Activated CD4-positive, alpha-beta memory T cell treated with anti-CD3 and anti-CD28 coated beads for 36 hours (primary cell): Measurements from ENCODE around the gene EID1. TPM values are rescaled to one million over a fixed set of nuclear protein-coding genes. Genes with fewer than 3 reads are reported as not detected.

ENCODE experiments used
- CTCF ChIA-PET: fragments of 350-600 bp; sonication (Branson Sonifier 250); formaldehyde crosslinking; loops from one replicate; lab custom pipeline; 2021; ENCODE audit warnings: antibody characterized with exemption, inconsistent platforms; lab: Charles Lee
- POLR2A ChIA-PET: fragments of 350-600 bp; sonication (Branson Sonifier 250); formaldehyde crosslinking; loops from one replicate; lab custom pipeline; 2021; ENCODE audit warnings: antibody characterized with exemption; lab: Charles Lee
- DNase-seq: peaks from one replicate; pipeline ENCODE4 v3.0.0-alpha.2; 2020
- H3K27ac Mint-ChIP-seq: one replicate; pipeline ENCODE4 v1.8.0; 2021; ENCODE audit warnings: mixed read lengths
- H3K27me3 Mint-ChIP-seq: one replicate; pipeline ENCODE4 v1.8.0; 2021; ENCODE audit warnings: mixed read lengths
- H3K36me3 Mint-ChIP-seq: one replicate; pipeline ENCODE4 v1.8.0; 2021; ENCODE audit warnings: mixed read lengths
- H3K4me1 Mint-ChIP-seq: one replicate; pipeline ENCODE4 v1.8.0; 2021; ENCODE audit warnings: low read depth, mixed read lengths
- H3K4me3 Mint-ChIP-seq: one replicate; pipeline ENCODE4 v1.8.0; 2021; ENCODE audit warnings: mild to moderate bottlenecking, mixed read lengths
- H3K9me3 Mint-ChIP-seq: one replicate; pipeline ENCODE4 v1.8.0; 2021; ENCODE audit warnings: mixed read lengths
- intact Hi-C: fragments of 100-400 bp; cut with micrococcal nuclease; formaldehyde crosslinking; loops from one replicate; pipeline ENCODE4 v1.15.1; 2023
- total RNA-seq, 2 experiments: library from RNA; stranded (reverse); gene quantifications; one replicate each; pipeline ENCODE4 v1.2.3, GENCODE V29; 2021

Gene EID1
- total RNA-seq, 2 experiments from 2014 or later = 88.3 to 90.0 TPM

DNA sequence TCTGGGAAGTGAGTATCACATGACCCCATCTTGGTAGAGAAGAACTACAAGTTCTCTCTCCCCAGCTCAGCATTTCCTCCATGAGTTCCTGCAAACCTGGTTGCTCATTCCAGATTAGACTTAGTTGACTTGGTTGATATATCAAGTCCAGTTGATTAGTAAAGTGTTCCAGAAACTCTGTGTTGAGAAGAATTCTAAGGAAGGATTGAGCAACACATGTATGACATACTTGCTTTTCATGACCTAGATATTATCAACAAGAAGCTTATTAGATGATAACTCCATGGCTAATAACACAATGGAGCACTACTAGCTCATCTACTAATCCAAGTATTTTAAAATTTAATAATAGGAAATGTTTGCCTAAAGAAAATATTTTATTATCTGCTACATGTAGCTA is 6.4 kb upstream of the EID1 start:
- Mint-ChIP-seq H3K9me3 (no peaks in the 10 kb centered on the region), H3K4me3 (no peak overlapping the region), H3K27ac (no peak overlapping the region), H3K27me3 (peaks cover 24% of the 10 kb centered on the region), H3K36me3 (no peaks in the 10 kb centered on the region), H3K4me1 (peaks cover 4% of the 10 kb centered on the region)
- CTCF ChIA-PET = interaction anchor here (2.7 kb wide), 1 partner anchor 9 kb away, joined by 9 read pairs; no protein-coding TSS in a partner anchor
- POLR2A ChIA-PET = no interaction called here
- intact Hi-C loops = loop anchor here (10.0 kb wide), 1 partner anchor 1193 kb away; no protein-coding TSS in a partner anchor
- no peak for DNase-seq

DNA sequence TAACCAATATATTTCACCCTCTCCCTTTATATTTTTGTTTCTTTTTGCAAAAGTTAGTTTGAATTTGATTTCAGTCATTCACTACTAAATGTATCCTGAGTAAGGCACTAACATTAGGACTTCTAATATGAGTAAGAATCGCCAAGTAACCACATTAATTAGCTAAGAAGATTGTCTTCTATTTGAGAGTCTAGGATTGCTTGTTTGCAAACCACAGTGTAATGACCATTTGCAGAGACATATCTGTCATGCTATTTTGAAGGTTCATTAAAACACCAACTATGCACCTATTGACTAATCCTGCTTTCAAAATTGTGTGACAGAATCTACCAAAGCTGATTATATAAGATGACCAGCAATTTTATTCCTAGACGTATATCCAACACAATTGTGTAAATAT is 5.3 kb upstream of the EID1 start:
- no peak overlapping the region for H3K4me3 Mint-ChIP-seq
- ChIA-PET CTCF (interaction anchor here (2.7 kb wide), 1 partner anchor 10 kb away, joined by 9 read pairs; no protein-coding TSS in a partner anchor), POLR2A (no interaction called here)
- peaks cover 24% of the 10 kb centered on the region for H3K27me3 Mint-ChIP-seq
- peaks cover 10% of the 10 kb centered on the region for H3K4me1 Mint-ChIP-seq
- H3K36me3 Mint-ChIP-seq = no peaks in the 10 kb centered on the region
- H3K27ac Mint-ChIP-seq = no peak overlapping the region
- H3K9me3 Mint-ChIP-seq = no peaks in the 10 kb centered on the region
- no peak for DNase-seq
- intact Hi-C loops = loop anchor here (10.0 kb wide), 1 partner anchor 1192 kb away; no protein-coding TSS in a partner anchor

DNA sequence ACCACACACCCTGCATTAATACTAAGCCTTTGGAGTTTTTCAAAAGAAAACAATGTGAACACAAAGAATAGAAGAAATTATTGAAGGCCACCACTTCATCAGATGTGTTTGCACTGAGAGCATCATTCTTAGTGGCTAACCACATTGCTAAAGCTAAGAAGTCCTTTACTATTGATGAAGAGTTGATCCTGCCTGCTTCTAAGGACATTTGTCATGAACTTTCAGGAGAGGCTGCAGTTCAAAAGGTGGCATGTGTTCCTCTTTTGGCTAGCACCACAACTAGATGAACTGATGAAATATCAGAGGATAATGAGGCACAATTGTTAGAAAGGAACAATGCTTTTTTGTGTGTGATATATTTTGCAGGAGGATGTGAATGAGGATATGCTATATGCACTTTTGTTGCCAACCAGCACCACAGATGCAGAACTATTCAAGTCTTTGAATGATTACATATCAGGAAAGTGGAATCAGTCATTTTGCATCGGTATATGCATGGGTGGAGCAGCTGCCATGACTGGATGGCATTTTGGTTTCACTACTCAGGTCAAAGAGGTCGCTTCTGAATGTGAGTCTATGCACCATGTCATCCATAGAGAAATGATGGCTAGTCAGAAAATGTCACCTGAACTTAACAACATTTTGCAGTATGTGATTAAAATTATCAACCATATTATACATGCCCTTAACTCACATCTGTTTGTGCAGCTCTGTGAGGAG is 2.5 kb upstream of the EID1 start:
- no peak overlapping the region for H3K27ac Mint-ChIP-seq
- intact Hi-C loops = loop anchor here (5.0 to 10.0 kb wide), 4 partner anchors 67 to 1262 kb away; partner anchors contain the start of gene DUT

DNA sequence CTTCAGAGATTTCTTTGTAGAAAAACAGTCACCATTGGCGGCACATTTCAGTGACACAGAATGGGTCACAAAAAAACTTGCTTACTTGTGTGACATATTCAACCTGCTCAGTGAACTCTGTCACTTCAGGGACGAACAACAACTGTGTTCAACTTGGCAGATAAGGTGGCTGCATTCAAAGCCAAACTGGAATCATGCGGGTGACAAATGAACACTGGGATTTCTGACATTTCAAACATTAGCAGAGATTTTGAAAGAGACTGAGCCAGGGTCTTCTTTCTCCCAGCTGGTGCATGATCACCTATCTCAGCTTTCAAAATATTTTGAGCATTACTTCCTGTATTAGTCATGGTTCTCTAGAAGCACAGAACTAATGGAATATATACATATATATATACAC is 1.9 kb upstream of the EID1 start:
- peaks cover 20% of the 10 kb centered on the region for H3K27me3 Mint-ChIP-seq
- DNase-seq = no peak
- H3K4me1 Mint-ChIP-seq = peaks cover 34% of the 10 kb centered on the region
- no peaks in the 10 kb centered on the region for H3K9me3 Mint-ChIP-seq
- ChIA-PET POLR2A (no interaction called here), CTCF (interaction anchor here (1.3 to 1.5 kb wide), 2 partner anchors 100 to 269 kb away, joined by 3 to 4 read pairs; no protein-coding TSS in a partner anchor)
- H3K36me3 Mint-ChIP-seq = peaks cover 17% of the 10 kb centered on the region
- intact Hi-C loops = loop anchor here (5.0 to 10.0 kb wide), 4 partner anchors 66 to 1261 kb away; partner anchors contain the start of gene DUT
- no peak overlapping the region for H3K27ac Mint-ChIP-seq
- H3K4me3 Mint-ChIP-seq = no peak overlapping the region

More for the DNA sequence above, 2.5 kb upstream of the EID1 start:
- peaks cover 20% of the 10 kb centered on the region for H3K27me3 Mint-ChIP-seq
- POLR2A ChIA-PET = no interaction called here
- no peak overlapping the region for H3K4me3 Mint-ChIP-seq
- peak; percentile 32 for DNase-seq
- no peaks in the 10 kb centered on the region for H3K9me3 Mint-ChIP-seq
- H3K4me1 Mint-ChIP-seq = peaks cover 30% of the 10 kb centered on the region
- H3K36me3 Mint-ChIP-seq = peaks cover 17% of the 10 kb centered on the region
- CTCF ChIA-PET = interaction anchor here (0.8 to 1.5 kb wide), 3 partner anchors 100 to 270 kb away, joined by 3 to 4 read pairs (median 4); no protein-coding TSS in a partner anchor

DNA sequence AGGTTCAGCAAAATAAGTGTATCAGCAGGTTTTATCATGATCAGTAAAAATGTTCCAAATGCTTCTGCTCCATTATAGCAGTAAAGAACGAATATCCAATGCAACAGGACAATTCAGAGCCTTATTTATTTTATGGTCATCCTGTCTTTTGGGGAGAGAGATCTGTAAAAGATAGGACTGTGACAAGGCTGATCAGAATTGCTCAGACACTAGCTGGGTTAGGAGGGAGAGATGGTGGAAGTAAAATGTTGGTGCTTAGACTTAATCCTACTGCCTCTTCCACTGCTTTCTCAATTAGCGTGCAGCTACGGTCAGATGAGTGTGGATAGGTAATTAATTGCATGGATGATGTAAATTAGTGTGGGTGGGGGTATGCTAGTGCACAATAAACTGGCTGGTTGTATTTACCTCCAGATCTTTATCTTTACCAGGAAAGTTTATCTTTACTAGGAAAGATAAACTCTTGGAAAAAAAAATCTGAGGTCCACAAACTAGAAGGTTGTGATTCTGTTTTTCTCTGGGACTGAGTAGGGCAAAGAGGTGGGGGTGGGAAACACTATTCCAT is 2.2 kb downstream of the EID1 start:
- Mint-ChIP-seq H3K9me3 (no peaks in the 10 kb centered on the region), H3K4me1 (peaks cover 44% of the 10 kb centered on the region), H3K36me3 (peaks cover 17% of the 10 kb centered on the region), H3K27me3 (peaks cover 3% of the 10 kb centered on the region), H3K4me3 (peak overlapping the region; percentile 33), H3K27ac (no peak overlapping the region)
- ChIA-PET CTCF (interaction anchor here (0.7 to 2.0 kb wide), 4 partner anchors 19 to 541 kb away, joined by 3 to 11 read pairs (median 3); no protein-coding TSS in a partner anchor), POLR2A (interaction anchor here (1.2 to 1.5 kb wide), 2 partner anchors 60 to 290 kb away, joined by 3 read pairs; partner anchors contain the start of gene GALK2)
- intact Hi-C loops = no loop called here
- no peak for DNase-seq

DNA sequence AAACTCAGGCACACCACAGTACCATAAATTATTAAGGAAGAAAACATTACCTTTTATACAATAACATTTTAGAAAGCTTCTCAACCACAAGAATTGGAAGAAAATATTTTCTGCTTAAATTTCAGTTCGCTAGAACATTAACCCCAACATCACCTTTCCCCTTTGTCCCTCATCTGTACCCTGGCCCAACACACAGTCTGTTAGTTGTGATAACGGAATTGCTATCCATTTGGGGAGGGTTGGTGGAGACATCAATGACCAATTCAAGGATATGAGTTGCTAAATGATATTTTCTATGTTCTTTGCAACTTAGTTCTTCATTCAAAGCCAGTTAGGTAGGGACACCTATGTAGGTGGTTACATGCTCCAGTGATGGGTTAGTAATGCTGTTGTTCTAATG is 5.8 kb downstream of the EID1 start:
- ChIA-PET POLR2A (no interaction called here), CTCF (no interaction called here)
- H3K36me3 Mint-ChIP-seq = peaks cover 8% of the 10 kb centered on the region
- H3K9me3 Mint-ChIP-seq = no peaks in the 10 kb centered on the region
- intact Hi-C loops = no loop called here
- H3K4me3 Mint-ChIP-seq = no peak overlapping the region
- peaks cover 38% of the 10 kb centered on the region for H3K4me1 Mint-ChIP-seq
- peaks cover 5% of the 10 kb centered on the region for H3K27me3 Mint-ChIP-seq
- H3K27ac Mint-ChIP-seq = no peak overlapping the region
- no peak for DNase-seq

DNA sequence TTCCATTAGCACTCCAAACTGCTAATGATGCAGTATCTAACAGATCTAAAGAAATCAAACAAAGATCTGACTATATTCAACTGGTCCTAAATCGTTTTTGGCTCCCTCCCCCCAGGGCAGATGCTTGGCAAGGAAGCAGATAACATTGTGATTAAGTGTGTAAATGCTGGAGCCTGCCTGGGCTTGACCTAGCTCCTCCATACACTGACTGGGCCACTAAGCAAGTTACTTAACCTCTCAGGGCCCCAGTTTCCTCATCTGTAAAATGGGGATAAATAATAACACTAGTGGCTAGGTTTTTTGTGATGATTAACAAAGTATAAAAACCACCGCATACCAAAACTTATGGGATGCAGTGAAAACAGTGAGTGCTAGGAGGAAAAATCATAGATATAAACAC is 9.2 kb downstream of the EID1 start:
- intact Hi-C loops = no loop called here
- ChIA-PET POLR2A (interaction anchor here (2.3 kb wide), 1 partner anchor 9 kb away, joined by 5 read pairs; the partner anchor contains the start of gene EID1), CTCF (no interaction called here)
- Mint-ChIP-seq H3K4me3 (no peak overlapping the region), H3K27me3 (peaks cover 17% of the 10 kb centered on the region), H3K9me3 (no peaks in the 10 kb centered on the region), H3K36me3 (no peaks in the 10 kb centered on the region), H3K27ac (no peak overlapping the region), H3K4me1 (peaks cover 18% of the 10 kb centered on the region)
- DNase-seq = no peak

DNA sequence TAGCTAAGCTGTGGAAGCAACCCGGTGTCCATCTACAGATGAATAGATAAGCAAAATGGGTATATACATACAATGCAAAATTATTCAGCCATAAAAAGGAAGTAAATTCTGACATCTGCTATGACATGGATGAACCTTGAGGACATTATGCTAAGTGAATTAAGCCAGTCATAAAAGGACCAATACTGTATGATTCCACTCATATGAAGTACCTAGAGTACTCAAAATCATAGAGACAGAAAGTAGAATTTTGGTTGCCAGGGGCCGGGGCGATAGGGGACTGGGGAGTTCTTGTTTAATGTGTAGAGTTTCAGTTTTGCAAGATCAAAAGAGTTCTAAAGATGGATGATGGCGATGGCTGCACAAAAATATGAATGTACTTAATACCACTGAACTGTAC is 10.3 kb downstream of the EID1 start:
- CTCF ChIA-PET = interaction anchor here (1.9 kb wide), 1 partner anchor 87 kb away, joined by 8 read pairs; no protein-coding TSS in a partner anchor
- H3K4me1 Mint-ChIP-seq = peaks cover 12% of the 10 kb centered on the region

DNA sequence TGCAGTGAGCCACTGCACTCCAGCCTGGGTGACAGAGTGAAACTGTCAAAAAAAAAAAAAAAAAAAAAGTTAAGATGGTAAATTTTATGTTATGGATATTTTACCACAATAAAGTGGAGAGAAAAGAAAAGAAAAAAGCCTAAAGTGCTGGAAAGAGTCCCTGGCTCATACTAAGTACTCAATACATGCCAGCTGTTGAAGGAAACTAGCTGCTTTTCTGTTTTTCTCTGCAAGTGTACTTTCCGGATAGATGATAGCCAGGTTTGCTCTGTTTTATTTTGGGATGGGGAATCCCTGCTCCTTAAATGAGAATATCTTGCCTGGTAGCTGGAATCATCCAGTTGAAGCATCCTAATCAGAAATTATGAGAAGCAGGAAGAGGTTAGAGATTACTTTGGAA is 10.9 kb downstream of the EID1 start:
- ChIA-PET POLR2A (interaction anchor here (2.3 kb wide), 1 partner anchor 11 kb away, joined by 5 read pairs; the partner anchor contains the start of gene EID1), CTCF (interaction anchor here (1.9 kb wide), 1 partner anchor 87 kb away, joined by 8 read pairs; no protein-coding TSS in a partner anchor)
- no peak for DNase-seq
- Mint-ChIP-seq H3K4me1 (peaks cover 12% of the 10 kb centered on the region), H3K27me3 (peaks cover 19% of the 10 kb centered on the region), H3K36me3 (no peaks in the 10 kb centered on the region), H3K4me3 (no peak overlapping the region), H3K27ac (no peak overlapping the region), H3K9me3 (no peaks in the 10 kb centered on the region)
- intact Hi-C loops = loop anchor here (1.0 kb wide), 1 partner anchor 36 kb away; no protein-coding TSS in a partner anchor

More for the DNA sequence above, 10.3 kb downstream of the EID1 start:
- peak; percentile 71 for DNase-seq
- no peak overlapping the region for H3K27ac Mint-ChIP-seq
- intact Hi-C loops = loop anchor here (1.0 kb wide), 1 partner anchor 37 kb away; no protein-coding TSS in a partner anchor
- no peaks in the 10 kb centered on the region for H3K36me3 Mint-ChIP-seq
- peaks cover 19% of the 10 kb centered on the region for H3K27me3 Mint-ChIP-seq
- H3K9me3 Mint-ChIP-seq = no peaks in the 10 kb centered on the region
- POLR2A ChIA-PET = interaction anchor here (2.3 kb wide), 1 partner anchor 10 kb away, joined by 5 read pairs; the partner anchor contains the start of gene EID1
- no peak overlapping the region for H3K4me3 Mint-ChIP-seq

DNA sequence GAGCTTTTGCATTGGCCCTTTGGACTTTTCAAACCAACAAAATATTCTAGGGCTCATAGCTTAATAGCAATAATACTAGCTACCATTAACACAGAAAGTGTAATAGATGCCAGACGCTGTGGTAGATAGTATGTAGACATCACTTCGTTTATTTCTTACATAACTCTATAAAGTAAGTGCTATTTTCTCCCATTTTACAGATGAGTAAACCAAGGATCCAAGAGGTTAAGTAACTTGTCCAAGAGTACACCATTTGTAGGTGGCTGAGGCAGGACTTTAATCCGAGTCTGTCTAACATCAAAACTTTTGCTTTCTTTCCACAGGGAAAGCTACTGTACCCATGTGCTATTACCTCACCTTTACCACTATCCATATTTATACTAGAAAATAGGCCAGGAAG is 12.0 kb downstream of the EID1 start:
- peaks cover 19% of the 10 kb centered on the region for H3K27me3 Mint-ChIP-seq
- CTCF ChIA-PET = interaction anchor here (1.6 to 2.5 kb wide), 2 partner anchors 12 to 28 kb away, joined by 4 to 7 read pairs; partner anchors contain the start of gene EID1
- H3K9me3 Mint-ChIP-seq = no peaks in the 10 kb centered on the region
- H3K36me3 Mint-ChIP-seq = no peaks in the 10 kb centered on the region
- H3K27ac Mint-ChIP-seq = no peak overlapping the region
- intact Hi-C loops = no loop called here
- no peak for DNase-seq
- peaks cover 12% of the 10 kb centered on the region for H3K4me1 Mint-ChIP-seq
- POLR2A ChIA-PET = interaction anchor here (0.8 kb wide), 1 partner anchor 12 kb away, joined by 3 read pairs; the partner anchor contains the start of gene EID1
- no peak overlapping the region for H3K4me3 Mint-ChIP-seq

DNA sequence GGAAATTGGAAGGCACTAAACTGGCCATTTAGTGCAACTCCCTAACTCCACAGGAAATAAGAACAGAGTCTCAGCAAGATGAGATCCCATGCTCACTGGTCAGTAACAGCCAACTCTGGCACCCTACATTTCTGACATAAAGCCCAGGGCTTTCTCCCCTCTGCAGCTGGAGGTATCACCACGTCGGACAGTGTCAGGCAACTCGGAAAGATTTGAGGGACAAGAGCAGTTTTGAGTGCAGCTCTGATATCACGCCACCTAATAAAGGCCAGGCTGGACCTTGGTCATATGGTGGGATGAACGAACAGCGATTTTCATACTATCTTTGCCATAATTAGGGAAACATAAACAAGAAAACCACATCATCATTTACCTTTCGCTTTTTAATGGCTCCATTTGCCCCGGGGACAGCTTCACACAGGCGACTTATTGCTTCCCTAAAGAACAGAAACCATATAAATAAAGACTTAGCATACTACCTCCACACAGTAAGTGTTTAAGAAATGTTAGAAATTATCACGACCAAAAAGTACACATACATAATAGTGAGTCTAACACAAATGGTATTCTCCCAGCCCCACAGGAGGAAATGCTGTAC is 12.5 kb downstream of the EID1 start:
- ChIA-PET POLR2A (no interaction called here), CTCF (interaction anchor here (1.1 to 2.5 kb wide), 3 partner anchors 13 to 31 kb away, joined by 4 to 7 read pairs (median 4); partner anchors contain the start of gene EID1)
- Mint-ChIP-seq H3K4me3 (no peak overlapping the region), H3K9me3 (no peaks in the 10 kb centered on the region), H3K27ac (no peak overlapping the region), H3K4me1 (peaks cover 12% of the 10 kb centered on the region), H3K27me3 (peaks cover 19% of the 10 kb centered on the region), H3K36me3 (no peaks in the 10 kb centered on the region)
- intact Hi-C loops = no loop called here
- no peak for DNase-seq
